GM12865 (cell line): ENCODE results near the gene ZCCHC24.

Experiments
- DNase-seq: peaks from one replicate; pipeline ENCODE4 v3.0.0; 2010; ENCODE audit warnings: low read depth
- H3K4me3 ChIP-seq: 2 replicates; pipeline ENCODE4 v1.5.1; 2011; ENCODE audit warnings: mild to moderate bottlenecking, low read depth, low read length, control low read depth
- TF ChIP-seq, protein P1 (sequence below): IDR thresholded peaks from 2 replicates; pipeline ENCODE4 v1.5.1; 2011; ENCODE audit warnings: low read length, control low read depth, low read depth, inconsistent platforms; ENCODE audit not compliant: insufficient read depth; ENCODE audit errors: missing control alignments

Gene ZCCHC24

GRCh38 chr10:79443338-79444198, 1.9 kb downstream of the ZCCHC24 start:
- no peak for DNase-seq
- H3K4me3 ChIP-seq = peak overlapping the region; percentile 55; the same call in 1 of the 2 replicates
- TF ChIP-seq, protein P1, sequence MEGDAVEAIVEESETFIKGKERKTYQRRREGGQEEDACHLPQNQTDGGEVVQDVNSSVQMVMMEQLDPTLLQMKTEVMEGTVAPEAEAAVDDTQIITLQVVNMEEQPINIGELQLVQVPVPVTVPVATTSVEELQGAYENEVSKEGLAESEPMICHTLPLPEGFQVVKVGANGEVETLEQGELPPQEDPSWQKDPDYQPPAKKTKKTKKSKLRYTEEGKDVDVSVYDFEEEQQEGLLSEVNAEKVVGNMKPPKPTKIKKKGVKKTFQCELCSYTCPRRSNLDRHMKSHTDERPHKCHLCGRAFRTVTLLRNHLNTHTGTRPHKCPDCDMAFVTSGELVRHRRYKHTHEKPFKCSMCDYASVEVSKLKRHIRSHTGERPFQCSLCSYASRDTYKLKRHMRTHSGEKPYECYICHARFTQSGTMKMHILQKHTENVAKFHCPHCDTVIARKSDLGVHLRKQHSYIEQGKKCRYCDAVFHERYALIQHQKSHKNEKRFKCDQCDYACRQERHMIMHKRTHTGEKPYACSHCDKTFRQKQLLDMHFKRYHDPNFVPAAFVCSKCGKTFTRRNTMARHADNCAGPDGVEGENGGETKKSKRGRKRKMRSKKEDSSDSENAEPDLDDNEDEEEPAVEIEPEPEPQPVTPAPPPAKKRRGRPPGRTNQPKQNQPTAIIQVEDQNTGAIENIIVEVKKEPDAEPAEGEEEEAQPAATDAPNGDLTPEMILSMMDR = no peak

DNA sequence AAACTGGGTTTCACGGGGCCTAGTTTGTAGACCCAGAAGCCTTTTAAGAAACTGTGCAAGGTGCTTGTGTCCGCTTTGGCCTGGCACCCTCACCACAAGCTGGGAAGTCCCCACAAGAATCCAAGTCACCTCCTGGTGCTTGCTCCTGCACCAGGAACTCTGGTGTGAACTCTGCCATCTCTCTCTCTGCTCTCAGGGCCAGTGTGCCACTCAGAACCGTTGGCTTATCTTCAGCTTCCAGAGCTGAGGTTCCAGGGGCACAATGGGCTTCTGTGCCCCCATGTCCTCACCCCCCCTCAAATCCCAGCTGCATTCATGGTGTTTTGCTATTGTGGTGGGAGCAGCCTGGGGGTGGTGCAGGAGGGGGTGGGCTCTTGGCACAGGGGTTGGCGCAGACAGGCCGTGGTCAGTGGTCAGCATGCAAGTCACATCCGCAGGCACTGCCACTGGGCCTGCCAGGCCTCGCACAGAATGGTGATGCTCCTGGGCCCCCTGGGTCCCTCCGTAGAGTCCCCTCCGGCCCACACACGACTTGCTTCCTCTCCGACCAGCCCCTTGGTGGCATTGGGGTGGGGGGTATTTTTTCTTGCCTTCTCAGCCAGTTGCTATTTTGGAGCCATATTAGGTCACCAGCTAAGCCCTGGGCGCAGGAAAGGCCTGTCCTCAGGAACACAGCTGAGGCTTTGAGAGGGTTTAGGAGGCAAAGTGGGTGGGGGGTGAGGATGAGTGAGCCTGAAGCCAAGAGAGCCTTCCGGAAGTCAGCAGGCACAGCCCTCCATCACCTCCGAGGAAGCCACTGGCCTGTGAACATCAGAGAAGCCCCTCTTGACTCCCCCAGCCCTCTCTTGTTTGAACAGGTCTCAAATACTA, 3.0 kb downstream of the ZCCHC24 start:
- no peak overlapping the region for H3K4me3 ChIP-seq
- DNase-seq = no peak
- TF ChIP-seq, protein P1 = no peak

- no peak overlapping the region for H3K4me3 ChIP-seq
- no peak for DNase-seq
- TF ChIP-seq, protein P1 = no peak
Measured at GRCh38 chr10:79441433-79441832, 4.0 kb downstream of the ZCCHC24 start.

DNA sequence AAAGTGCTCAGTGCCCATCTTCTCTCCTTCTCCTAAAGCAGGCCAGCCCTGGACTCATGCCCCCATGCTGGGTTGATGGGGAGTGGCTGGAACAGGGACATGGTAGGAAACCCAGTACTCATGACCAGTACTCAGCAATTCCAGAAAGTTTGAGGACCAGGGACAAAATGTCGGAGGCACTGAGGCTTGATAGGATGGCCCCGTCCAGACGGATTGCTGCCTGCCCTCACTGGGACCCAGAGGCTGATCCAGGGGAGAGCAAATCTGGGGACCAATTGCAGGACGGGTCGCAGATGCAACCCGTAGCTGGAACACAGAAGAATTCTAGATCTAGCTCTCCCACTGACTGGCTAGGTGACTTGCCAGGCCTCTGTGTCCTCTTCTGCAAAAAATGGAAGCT, 5.1 kb downstream of the ZCCHC24 start:
- TF ChIP-seq, protein P1 = no peak
- no peak overlapping the region for H3K4me3 ChIP-seq
- DNase-seq = no peak

DNA sequence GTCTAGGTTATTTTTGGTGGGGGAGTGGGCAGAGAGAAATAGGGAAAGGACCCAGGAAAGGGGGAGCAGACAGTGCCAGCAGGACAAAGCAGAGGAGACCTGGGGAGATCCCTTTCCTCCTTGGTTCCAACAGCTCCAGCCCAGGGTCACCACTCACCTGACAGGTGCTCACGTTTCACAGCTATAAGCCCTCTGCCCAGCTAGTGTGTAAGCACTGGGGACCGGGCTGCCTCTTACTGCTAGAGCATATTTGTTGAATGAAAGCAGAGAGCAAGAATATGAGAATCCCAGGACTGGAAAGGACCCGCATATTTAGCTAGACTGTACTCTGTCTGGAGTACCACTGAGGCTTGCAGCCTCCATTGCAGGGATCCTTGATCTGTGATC, 6.7 kb downstream of the ZCCHC24 start:
- no peak overlapping the region for H3K4me3 ChIP-seq
- TF ChIP-seq, protein P1 = no peak

GRCh38 chr10:79438021-79438698, 7.3 kb downstream of the ZCCHC24 start:
- TF ChIP-seq, protein P1 = no peak
- H3K4me3 ChIP-seq = no peak overlapping the region
- no peak for DNase-seq

More for the DNA sequence above, 6.7 kb downstream of the ZCCHC24 start:
- DNase-seq = no peak
